SU-DHL-6 (cell line): ENCODE measurements around the gene FN3KRP.
A peak's percentile ranks its signal among the peaks of the same experiment; 100 is the strongest.

Experiments
- H2AFZ ChIP-seq: fragments of 200-600 bp; sonication (generic); 2 replicates; pipeline ENCODE4 v1.6.1; 2014; ENCODE audit warnings: low read depth, mild to moderate bottlenecking, moderate library complexity, mixed read lengths, antibody characterized with exemption, low read length; ENCODE audit not compliant: severe bottlenecking
- H3F3A ChIP-seq: fragments of 200-600 bp; shearing (Covaris generic); 2 replicates; pipeline ENCODE4 v1.6.0; 2016; ENCODE audit warnings: antibody characterized with exemption, mild to moderate bottlenecking; ENCODE audit not compliant: insufficient read depth
- H3K27ac ChIP-seq: fragments of 200-600 bp; sonication (generic); 2 replicates; pipeline ENCODE4 v1.5.1; 2016; ENCODE audit warnings: low read depth, mild to moderate bottlenecking, low read length, moderate library complexity, mixed read lengths
- H3K27me3 ChIP-seq: fragments of 200-600 bp; sonication (generic), shearing (Covaris generic); 2 replicates; pipeline ENCODE4 v1.6.0; 2014; ENCODE audit warnings: mild to moderate bottlenecking, low read length
- H3K36me3 ChIP-seq: fragments of 200-600 bp; sonication (generic); 2 replicates; pipeline ENCODE4 v1.6.1; 2014; ENCODE audit warnings: mild to moderate bottlenecking, low read length, mixed read lengths
- H3K4me2 ChIP-seq: fragments of 300-600, 200-600 bp; shearing (Covaris generic), sonication (generic); 2 replicates; pipeline ENCODE4 v1.6.0; 2014; ENCODE audit warnings: low read length, low read depth, mild to moderate bottlenecking; ENCODE audit not compliant: poor library complexity, severe bottlenecking
- H3K4me3 ChIP-seq: fragments of 200-600 bp; sonication (generic); 2 replicates; pipeline ENCODE4 v1.5.1; 2014; ENCODE audit warnings: antibody characterized with exemption, low read length, mild to moderate bottlenecking, mixed read lengths; ENCODE audit not compliant: insufficient read depth, poor library complexity, severe bottlenecking
- H3K79me2 ChIP-seq: fragments of 200-600 bp; sonication (generic); 2 replicates; pipeline ENCODE4 v1.6.1; 2014; ENCODE audit warnings: mild to moderate bottlenecking, low read length, moderate library complexity; ENCODE audit not compliant: insufficient read depth
- H3K9ac ChIP-seq: fragments of 200-600 bp; sonication (generic); 2 replicates; pipeline ENCODE4 v1.7.0; 2014; ENCODE audit warnings: mild to moderate bottlenecking, low read length
- H3K9me2 ChIP-seq: fragments of 200-600 bp; sonication (generic); replicated peaks from 2 replicates; pipeline ENCODE4 v1.6.1; 2014; ENCODE audit warnings: low read length; ENCODE audit not compliant: insufficient read depth
- H3K9me3 ChIP-seq: fragments of 200-600 bp; sonication (generic); 2 replicates; pipeline ENCODE4 v1.6.1; 2014; ENCODE audit warnings: low read length, mixed read lengths; ENCODE audit not compliant: insufficient read depth
- H4K20me1 ChIP-seq: fragments of 200-600 bp; sonication (generic); 2 replicates; pipeline ENCODE4 v1.6.1; 2014; ENCODE audit warnings: low read depth, mild to moderate bottlenecking, antibody characterized with exemption, low read length, moderate library complexity, mixed read lengths
- EZH2phosphoT487 ChIP-seq: fragments of 200-600 bp; sonication (generic), shearing (Covaris generic); conservative IDR thresholded peaks from 2 replicates; pipeline ENCODE4 v1.6.1; 2018; ENCODE audit warnings: mild to moderate bottlenecking, antibody characterized with exemption, low read length, moderate library complexity, mixed read lengths
- TF ChIP-seq, protein P1 (sequence below): fragments of 200-600 bp; sonication (generic); IDR thresholded peaks from one replicate; pipeline ENCODE4 v1.5.1; 2017; ENCODE audit warnings: antibody characterized with exemption, mild to moderate bottlenecking, low read length, moderate library complexity; ENCODE audit not compliant: insufficient read depth, poor library complexity, severe bottlenecking

FN3KRP gene, protein sequence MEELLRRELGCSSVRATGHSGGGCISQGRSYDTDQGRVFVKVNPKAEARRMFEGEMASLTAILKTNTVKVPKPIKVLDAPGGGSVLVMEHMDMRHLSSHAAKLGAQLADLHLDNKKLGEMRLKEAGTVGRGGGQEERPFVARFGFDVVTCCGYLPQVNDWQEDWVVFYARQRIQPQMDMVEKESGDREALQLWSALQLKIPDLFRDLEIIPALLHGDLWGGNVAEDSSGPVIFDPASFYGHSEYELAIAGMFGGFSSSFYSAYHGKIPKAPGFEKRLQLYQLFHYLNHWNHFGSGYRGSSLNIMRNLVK

GRCh38 chr17:82716203-82717010 lies at the start of gene FN3KRP:
FN3KRP (plus strand) TSS chr17:82716706; CDS start chr17:82716756, 50 bp downstream.
- TF ChIP-seq EZH2phosphoT487, result no peak
- TF ChIP-seq, protein P1, sequence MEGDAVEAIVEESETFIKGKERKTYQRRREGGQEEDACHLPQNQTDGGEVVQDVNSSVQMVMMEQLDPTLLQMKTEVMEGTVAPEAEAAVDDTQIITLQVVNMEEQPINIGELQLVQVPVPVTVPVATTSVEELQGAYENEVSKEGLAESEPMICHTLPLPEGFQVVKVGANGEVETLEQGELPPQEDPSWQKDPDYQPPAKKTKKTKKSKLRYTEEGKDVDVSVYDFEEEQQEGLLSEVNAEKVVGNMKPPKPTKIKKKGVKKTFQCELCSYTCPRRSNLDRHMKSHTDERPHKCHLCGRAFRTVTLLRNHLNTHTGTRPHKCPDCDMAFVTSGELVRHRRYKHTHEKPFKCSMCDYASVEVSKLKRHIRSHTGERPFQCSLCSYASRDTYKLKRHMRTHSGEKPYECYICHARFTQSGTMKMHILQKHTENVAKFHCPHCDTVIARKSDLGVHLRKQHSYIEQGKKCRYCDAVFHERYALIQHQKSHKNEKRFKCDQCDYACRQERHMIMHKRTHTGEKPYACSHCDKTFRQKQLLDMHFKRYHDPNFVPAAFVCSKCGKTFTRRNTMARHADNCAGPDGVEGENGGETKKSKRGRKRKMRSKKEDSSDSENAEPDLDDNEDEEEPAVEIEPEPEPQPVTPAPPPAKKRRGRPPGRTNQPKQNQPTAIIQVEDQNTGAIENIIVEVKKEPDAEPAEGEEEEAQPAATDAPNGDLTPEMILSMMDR, result no peak
- Histone ChIP-seq H3F3A (no peaks in the 10 kb centered on the region), H2AFZ (peak within 1 kb of the TSS; percentile 91), H3K36me3 (no peaks in the 10 kb centered on the region), H3K9me2 (no peaks in the 10 kb centered on the region), H3K4me3 (peak within 1 kb of the TSS; percentile 73), H4K20me1 (no peaks in the 10 kb centered on the region), H3K9me3 (no peaks in the 10 kb centered on the region), H3K9ac (peak within 1 kb of the TSS; percentile 93), H3K27me3 (no peaks in the 10 kb centered on the region), H3K27ac (no peak within 1 kb of the TSS), H3K4me2 (peak within 1 kb of the TSS; percentile 70), H3K79me2 (peaks cover 16% of the 10 kb centered on the region)

- no peaks in the 10 kb centered on the region for H3K9me2 ChIP-seq
- H3K36me3 ChIP-seq, result no peaks in the 10 kb centered on the region
- no peaks in the 10 kb centered on the region for H3K27me3 ChIP-seq
- no peak overlapping the region for H3K9ac ChIP-seq
- H3K9me3 ChIP-seq, result no peaks in the 10 kb centered on the region
- H3K27ac ChIP-seq, result no peak overlapping the region
- no peaks in the 10 kb centered on the region for H3K79me2 ChIP-seq
- H3F3A ChIP-seq, result 0 out of 2 replicates have a peak, but pooled peaks cover 6% of the 10 kb centered on the region
- no peak overlapping the region for H2AFZ ChIP-seq
- TF ChIP-seq EZH2phosphoT487, result no peak
- TF ChIP-seq, protein P1, result no peak
- H3K4me3 ChIP-seq, result no peak overlapping the region
- H4K20me1 ChIP-seq, result no peaks in the 10 kb centered on the region
- no peak overlapping the region for H3K4me2 ChIP-seq
Measured at GRCh38 chr17:82666931-82667667, 49.4 kb upstream of the FN3KRP start.

DNA sequence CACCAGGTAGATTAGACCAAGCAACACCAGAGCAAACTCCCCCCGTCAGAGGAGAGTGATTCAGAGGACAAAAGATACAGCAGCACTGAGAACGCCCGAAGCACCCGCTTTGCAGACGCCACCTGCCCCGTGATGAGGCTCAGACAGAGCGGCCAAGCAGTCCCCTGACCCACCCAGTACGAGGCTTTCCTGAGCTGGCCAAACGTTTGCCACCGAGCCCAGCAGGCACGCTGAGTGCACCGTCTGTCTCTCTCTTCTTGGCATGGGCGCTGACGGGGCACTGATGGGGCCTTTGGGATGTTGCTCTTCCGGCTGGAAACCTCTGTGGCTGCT lies 48.9 kb upstream of the FN3KRP start:
- TF ChIP-seq, protein P1, result no peak
- TF ChIP-seq EZH2phosphoT487, result no peak
- no peaks in the 10 kb centered on the region for H3K36me3 ChIP-seq
- H3K9me3 ChIP-seq, result no peaks in the 10 kb centered on the region

More for the DNA sequence above, 48.9 kb upstream of the FN3KRP start:
- Histone ChIP-seq H3K9ac (no peak overlapping the region), H3K27me3 (no peaks in the 10 kb centered on the region), H3K4me2 (no peak overlapping the region), H3K9me2 (no peaks in the 10 kb centered on the region), H4K20me1 (no peaks in the 10 kb centered on the region), H3F3A (0 out of 2 replicates have a peak, but pooled peaks cover 6% of the 10 kb centered on the region), H2AFZ (no peak overlapping the region), H3K4me3 (no peak overlapping the region), H3K79me2 (no peaks in the 10 kb centered on the region), H3K27ac (no peak overlapping the region)
